DOHH2 (cell line): Measurements from ENCODE around the gene PLCB4.

Source experiments
- H3F3A ChIP-seq: fragments of 200-600 bp; sonication (generic), shearing (Covaris generic); 2 replicates; pipeline ENCODE4 v1.6.0; 2016; ENCODE audit warnings: antibody characterized with exemption, mild to moderate bottlenecking; ENCODE audit not compliant: control insufficient read depth, insufficient read depth
- H3K27ac ChIP-seq: fragments of 200-600 bp; sonication (generic); 2 replicates; pipeline ENCODE4 v1.5.1; 2014; ENCODE audit warnings: low read depth, mild to moderate bottlenecking, low read length, moderate library complexity
- H3K27me3 ChIP-seq: fragments of 200-600 bp; sonication (generic); 2 replicates; pipeline ENCODE4 v1.6.1; 2014; ENCODE audit warnings: mild to moderate bottlenecking, low read length, mixed read lengths; ENCODE audit not compliant: control insufficient read depth
- H3K36me3 ChIP-seq: fragments of 200-600 bp; sonication (generic); 2 replicates; pipeline ENCODE4 v1.6.1; 2014; ENCODE audit warnings: mild to moderate bottlenecking, low read length, moderate library complexity, mixed read lengths; ENCODE audit not compliant: control insufficient read depth
- H3K4me1 ChIP-seq: fragments of 200-600 bp; sonication (generic); 2 replicates; pipeline ENCODE4 v1.6.1; 2014; ENCODE audit warnings: mild to moderate bottlenecking, low read length, mixed read lengths; ENCODE audit not compliant: control insufficient read depth
- H3K4me2 ChIP-seq: fragments of 200-600 bp; sonication (generic); 2 replicates; pipeline ENCODE4 v1.6.0; 2014; ENCODE audit warnings: mild to moderate bottlenecking, low read length, moderate library complexity
- H3K4me3 ChIP-seq: fragments of 200-600 bp; sonication (generic); 2 replicates; pipeline ENCODE4 v1.5.1; 2014; ENCODE audit warnings: mild to moderate bottlenecking, low read length, mixed read lengths
- H3K79me2 ChIP-seq: fragments of 200-600 bp; sonication (generic); 2 replicates; pipeline ENCODE4 v1.6.1; 2014; ENCODE audit warnings: mild to moderate bottlenecking, low read length, mixed read lengths; ENCODE audit not compliant: control insufficient read depth
- H3K9me2 ChIP-seq: fragments of 200-600 bp; sonication (generic); replicated peaks from 2 replicates; pipeline ENCODE4 v1.6.1; 2014; ENCODE audit warnings: mild to moderate bottlenecking, low read length, mixed read lengths; ENCODE audit not compliant: control insufficient read depth
- H3K9me3 ChIP-seq: fragments of 200-600 bp; sonication (generic); 2 replicates; pipeline ENCODE4 v1.6.1; 2014; ENCODE audit warnings: antibody characterized with exemption, low read length, mixed read lengths; ENCODE audit not compliant: control insufficient read depth, insufficient read depth
- H4K20me1 ChIP-seq: fragments of 200-600 bp; sonication (generic); 2 replicates; pipeline ENCODE4 v1.6.0; 2014; ENCODE audit warnings: low read depth, mild to moderate bottlenecking, antibody characterized with exemption, low read length, moderate library complexity; ENCODE audit not compliant: control insufficient read depth, insufficient read depth
- CTCF ChIP-seq: fragments of 200-600 bp; sonication (generic); IDR thresholded peaks from one replicate; pipeline ENCODE4 v1.5.1; 2014; ENCODE audit warnings: antibody characterized with exemption, mild to moderate bottlenecking, low read depth, low read length; ENCODE audit not compliant: poor library complexity, severe bottlenecking
- EZH2phosphoT487 ChIP-seq: fragments of 200-600 bp; sonication (generic); IDR thresholded peaks from 2 replicates; pipeline ENCODE4 v1.6.1; 2017; ENCODE audit warnings: borderline replicate concordance, mild to moderate bottlenecking, antibody characterized with exemption, low read length, moderate library complexity, mixed read lengths

PLCB4 gene

GRCh38 chr20:9508240-9508661, 439.4 kb downstream of the PLCB4 start:
- H4K20me1 ChIP-seq = no peaks in the 10 kb centered on the region
- no peaks in the 10 kb centered on the region for H3K9me2 ChIP-seq
- no peaks in the 10 kb centered on the region for H3K4me1 ChIP-seq
- H3K36me3 ChIP-seq = no peaks in the 10 kb centered on the region
- H3K79me2 ChIP-seq = no peaks in the 10 kb centered on the region
- no peaks in the 10 kb centered on the region for H3F3A ChIP-seq
- no peak overlapping the region for H3K4me3 ChIP-seq
- H3K27me3 ChIP-seq = peaks cover 2% of the 10 kb centered on the region; the same call in 1 of the 2 replicates
- no peak overlapping the region for H3K4me2 ChIP-seq
- TF ChIP-seq CTCF = no peak
- no peak for TF ChIP-seq EZH2phosphoT487
- H3K9me3 ChIP-seq = no peaks in the 10 kb centered on the region
- no peak overlapping the region for H3K27ac ChIP-seq

- TF ChIP-seq CTCF (no peak), EZH2phosphoT487 (no peak)
- H3K9me3 ChIP-seq = no peaks in the 10 kb centered on the region
- H3K27ac ChIP-seq = no peak overlapping the region
- no peaks in the 10 kb centered on the region for H3K4me1 ChIP-seq
- H3K27me3 ChIP-seq = peaks cover 4% of the 10 kb centered on the region
- H3F3A ChIP-seq = no peaks in the 10 kb centered on the region
- H3K79me2 ChIP-seq = no peaks in the 10 kb centered on the region
- no peaks in the 10 kb centered on the region for H3K9me2 ChIP-seq
- no peak overlapping the region for H3K4me3 ChIP-seq
- no peak overlapping the region for H3K4me2 ChIP-seq
- H4K20me1 ChIP-seq = no peaks in the 10 kb centered on the region
- H3K36me3 ChIP-seq = no peaks in the 10 kb centered on the region
These were observed 439.9 kb downstream of the PLCB4 start for GRCh38 chr20:9508696-9509178.

GRCh38 chr20:9509246-9509645, 440.4 kb downstream of the PLCB4 start:
- Histone ChIP-seq H3K4me1 (no peaks in the 10 kb centered on the region), H3K79me2 (no peaks in the 10 kb centered on the region), H3K4me2 (no peak overlapping the region), H3F3A (no peaks in the 10 kb centered on the region), H3K27me3 (peaks cover 9% of the 10 kb centered on the region), H3K27ac (no peak overlapping the region), H4K20me1 (no peaks in the 10 kb centered on the region), H3K4me3 (no peak overlapping the region), H3K36me3 (no peaks in the 10 kb centered on the region), H3K9me3 (no peaks in the 10 kb centered on the region), H3K9me2 (no peaks in the 10 kb centered on the region)
- no peak for TF ChIP-seq CTCF
- no peak for TF ChIP-seq EZH2phosphoT487
